K562 (cell line): Measurements from ENCODE around the gene FOXM1. TPM values are rescaled to one million over a fixed set of nuclear protein-coding genes. Genes with fewer than 3 reads are reported as not detected.

Experiments
- DNMT1 ChIP-seq: fragments of 450-650 bp; IDR thresholded peaks from 2 replicates; pipeline ENCODE4 v1.6.1; 2016; ENCODE audit warnings: antibody characterized with exemption, mild to moderate bottlenecking
- ELF4 ChIP-seq: fragments of 450-650 bp; formaldehyde crosslinking; IDR thresholded peaks from 2 replicates; pipeline ENCODE4 v1.4.0; 2022; ENCODE audit warnings: missing genetic modification characterization
- EP300 ChIP-seq: IDR thresholded peaks from 2 replicates; pipeline ENCODE4 v1.6.1; 2012; ENCODE audit warnings: low read length, improper control_type of control experiment
- HIVEP1 ChIP-seq: fragments of 250-450 bp; sonication (Bioruptor Pico); IDR thresholded peaks from 2 replicates; pipeline ENCODE4 v1.4.0; 2020; ENCODE audit warnings: mild to moderate bottlenecking
- JUN ChIP-seq, 2 experiments: sonication (generic) in 1 of 2; formaldehyde crosslinking in 1 of 2; IDR thresholded peaks; 2 replicates each; pipeline versions ENCODE4 v1.6.1 to v1.8.0; 2012 to 2022; ENCODE audit warnings: borderline replicate concordance in 2 of 2, mild to moderate bottlenecking in 2 of 2, improper control_type of control experiment in 1 of 2, low read depth in 1 of 2, low read length in 1 of 2, missing genetic modification reagents in 1 of 2
- KLF13 ChIP-seq: fragments of 450-650 bp; IDR thresholded peaks from 2 replicates; pipeline ENCODE4 v1.6.1; 2016; ENCODE audit warnings: missing genetic modification characterization, low read depth, mild to moderate bottlenecking, missing compliant biosample characterization, moderate library complexity, borderline replicate concordance
- MEF2D ChIP-seq: conservative IDR thresholded peaks from 2 replicates; pipeline ENCODE4 v1.6.1; 2016; ENCODE audit warnings: low read depth, missing genetic modification characterization, missing compliant biosample characterization
- NCOA4 ChIP-seq: fragments of 450-650 bp; IDR thresholded peaks from 2 replicates; pipeline ENCODE4 v1.6.1; 2018; ENCODE audit warnings: mild to moderate bottlenecking; ENCODE audit not compliant: partially characterized antibody
- POLR2H ChIP-seq: IDR thresholded peaks from 2 replicates; pipeline ENCODE4 v1.6.1; 2016; ENCODE audit warnings: missing genetic modification characterization, low read depth, mild to moderate bottlenecking, control low read depth, missing compliant biosample characterization, moderate library complexity
- SMARCA5 ChIP-seq: fragments of 450-650 bp; IDR thresholded peaks from 2 replicates; pipeline ENCODE4 v1.6.1; 2016
- SP2 ChIP-seq: IDR thresholded peaks from 2 replicates; pipeline ENCODE4 v1.6.1; 2011; ENCODE audit warnings: mild to moderate bottlenecking, low read depth, low read length, moderate library complexity; ENCODE audit not compliant: poor library complexity, severe bottlenecking; ENCODE audit errors: extremely low read depth
- TBP ChIP-seq: optimal IDR thresholded peaks from 2 replicates; pipeline ENCODE3; 2011; ENCODE audit warnings: low read depth, low read length, improper control_type of control experiment
- TCF7L2 ChIP-seq: fragments of 150-350 bp; IDR thresholded peaks from 2 replicates; pipeline ENCODE4 v1.6.1; 2016; ENCODE audit warnings: low read depth, mild to moderate bottlenecking, low read length, moderate library complexity
- ZNF324 ChIP-seq: fragments of 250-450 bp; sonication (Bioruptor Pico); IDR thresholded peaks from 2 replicates; pipeline ENCODE4 v1.4.0; 2020; ENCODE audit warnings: mild to moderate bottlenecking
- ZNF431 ChIP-seq: sonication (generic); formaldehyde crosslinking; IDR thresholded peaks from 2 replicates; pipeline ENCODE4 v1.8.0; 2022; ENCODE audit warnings: mild to moderate bottlenecking, missing genetic modification reagents
- polyA plus RNA-seq, 8 experiments: library from polyadenylated mRNA; depleted of rRNA in 4 of 8; stranded (reverse) in 5 of 8; unstranded in 3 of 8; fragments of >200 nt; fragmentation: Nextera tagmentation in 2 of 8; fragmentation: Illumina TruSeq in 1 of 8; extraction: Ambion mirVana in 2 of 8; extraction: Trizol in 1 of 8; gene quantifications; 2 replicates each; pipeline versions ENCODE4 v1.2.1 to v1.2.3, GENCODE V29; 2011 to 2014; ENCODE audit warnings: inconsistent platforms in 1 of 8, missing spikeins in 1 of 8
- total RNA-seq, 7 experiments: library from RNA; depleted of rRNA in 6 of 7; stranded (reverse); fragments of >200 nt in 6 of 7; fragmentation: Illumina TruSeq in 2 of 7; extraction: Trizol in 2 of 7; gene quantifications; 2 replicates each; pipeline versions ENCODE4 v1.2.1 to v1.2.3, GENCODE V29; 2011 to 2021; ENCODE audit warnings: low replicate concordance in 1 of 7
- TF ChIP-seq, protein P1 (sequence below): fragments of 250-450 bp; sonication (Bioruptor Pico); IDR thresholded peaks from 2 replicates; pipeline ENCODE4 v1.4.0; 2020; ENCODE audit warnings: mild to moderate bottlenecking, moderate library complexity, borderline replicate concordance
- TF ChIP-seq, protein P2 (sequence below): fragments of 250-450 bp; sonication (Bioruptor Pico); IDR thresholded peaks from 2 replicates; pipeline ENCODE4 v1.5.0; 2021
- TF ChIP-seq, protein P3 (sequence below): fragments of 450-650 bp; IDR thresholded peaks from 2 replicates; pipeline ENCODE4 v1.6.1; 2016; ENCODE audit warnings: antibody characterized with exemption
- TF ChIP-seq, protein P4 (sequence below): fragments of 450-650 bp; IDR thresholded peaks from 2 replicates; pipeline ENCODE4 v1.6.1; 2018; ENCODE audit not compliant: partially characterized antibody

The FOXM1 gene
- total and polyA plus RNA-seq, 9 of the 15 experiments (the other 6 are each of a cell fraction or from before 2014, with no cell fraction given), result 8.9 to 46.9 (median 17.2) TPM

DNA sequence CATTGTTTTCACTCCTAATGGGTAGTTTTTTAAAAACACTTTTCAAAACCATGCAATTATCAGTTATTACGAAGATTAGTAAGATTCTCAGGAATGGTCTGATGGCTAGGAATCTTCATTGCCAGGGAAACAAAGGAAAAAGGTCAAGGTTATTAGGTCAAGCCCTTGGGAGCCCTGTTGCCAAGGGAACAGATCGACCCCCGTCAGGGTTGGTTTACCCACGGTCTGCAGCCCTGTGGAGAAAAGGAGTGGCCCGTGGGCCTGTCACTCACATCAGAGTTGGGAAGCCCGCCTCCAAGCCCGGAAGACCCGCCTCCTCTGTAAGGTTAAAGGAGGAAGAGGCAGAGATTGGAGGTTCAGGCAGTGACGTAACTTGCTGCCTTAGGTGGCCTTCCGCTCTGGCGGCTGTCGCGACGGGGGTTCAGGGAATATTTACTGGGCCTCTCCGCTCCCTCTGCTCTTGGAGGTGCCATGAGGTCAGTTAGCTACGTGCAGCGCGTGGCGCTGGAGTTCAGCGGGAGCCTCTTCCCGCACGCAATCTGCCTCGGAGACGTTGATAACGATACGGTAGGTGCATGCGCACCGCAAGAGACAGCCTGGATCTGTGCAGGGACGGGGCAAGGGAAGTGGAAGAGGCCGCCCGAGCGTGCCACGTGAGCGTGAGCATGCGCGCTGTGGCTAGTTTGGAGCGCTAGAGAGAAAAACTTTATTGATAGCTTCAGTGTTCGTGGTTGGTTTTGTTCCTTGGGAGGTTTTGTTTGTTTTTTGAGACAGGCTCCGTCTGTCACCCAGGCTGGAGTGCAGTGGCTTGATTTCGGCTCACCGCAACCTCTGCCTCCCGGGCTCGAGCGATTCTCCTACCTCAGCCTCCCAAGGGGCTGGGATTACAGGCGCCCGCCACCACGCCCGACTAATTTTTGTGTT is 64.4 kb downstream of the FOXM1 start, which contains the start of gene ITFG2 (continued):
- TF ChIP-seq ZNF324 (CRISPR knock-in tag) (no peak), KLF13 (tag) (no peak), POLR2H (tag) (peak; percentile 73), MEF2D (tag) (no peak), SP2 (peak; percentile 67), ELF4 (no peak), TCF7L2 (no peak), HIVEP1 (CRISPR knock-in tag) (no peak), TBP (peak; percentile 80), DNMT1 (no peak), NCOA4 (no peak), ZNF431 (CRISPR knock-in tag) (peak; percentile 41; the same call in 1 of the 2 replicates), JUN (IDR thresholded peaks at IDR 0.05; ENCODE audit: borderline replicate concordance, low read depth, low read length) (peak; percentile 39; the same call in 1 of the 2 replicates), JUN (CRISPR knock-in tag; IDR thresholded peaks at IDR 0.05; ENCODE audit: borderline replicate concordance) (no peak), EP300 (no peak), SMARCA5 (no peak)
- TF ChIP-seq, protein P1, sequence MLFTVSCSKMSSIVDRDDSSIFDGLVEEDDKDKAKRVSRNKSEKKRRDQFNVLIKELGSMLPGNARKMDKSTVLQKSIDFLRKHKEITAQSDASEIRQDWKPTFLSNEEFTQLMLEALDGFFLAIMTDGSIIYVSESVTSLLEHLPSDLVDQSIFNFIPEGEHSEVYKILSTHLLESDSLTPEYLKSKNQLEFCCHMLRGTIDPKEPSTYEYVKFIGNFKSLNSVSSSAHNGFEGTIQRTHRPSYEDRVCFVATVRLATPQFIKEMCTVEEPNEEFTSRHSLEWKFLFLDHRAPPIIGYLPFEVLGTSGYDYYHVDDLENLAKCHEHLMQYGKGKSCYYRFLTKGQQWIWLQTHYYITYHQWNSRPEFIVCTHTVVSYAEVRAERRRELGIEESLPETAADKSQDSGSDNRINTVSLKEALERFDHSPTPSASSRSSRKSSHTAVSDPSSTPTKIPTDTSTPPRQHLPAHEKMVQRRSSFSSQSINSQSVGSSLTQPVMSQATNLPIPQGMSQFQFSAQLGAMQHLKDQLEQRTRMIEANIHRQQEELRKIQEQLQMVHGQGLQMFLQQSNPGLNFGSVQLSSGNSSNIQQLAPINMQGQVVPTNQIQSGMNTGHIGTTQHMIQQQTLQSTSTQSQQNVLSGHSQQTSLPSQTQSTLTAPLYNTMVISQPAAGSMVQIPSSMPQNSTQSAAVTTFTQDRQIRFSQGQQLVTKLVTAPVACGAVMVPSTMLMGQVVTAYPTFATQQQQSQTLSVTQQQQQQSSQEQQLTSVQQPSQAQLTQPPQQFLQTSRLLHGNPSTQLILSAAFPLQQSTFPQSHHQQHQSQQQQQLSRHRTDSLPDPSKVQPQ (CRISPR knock-in tag), result no peak
- TF ChIP-seq, protein P2, sequence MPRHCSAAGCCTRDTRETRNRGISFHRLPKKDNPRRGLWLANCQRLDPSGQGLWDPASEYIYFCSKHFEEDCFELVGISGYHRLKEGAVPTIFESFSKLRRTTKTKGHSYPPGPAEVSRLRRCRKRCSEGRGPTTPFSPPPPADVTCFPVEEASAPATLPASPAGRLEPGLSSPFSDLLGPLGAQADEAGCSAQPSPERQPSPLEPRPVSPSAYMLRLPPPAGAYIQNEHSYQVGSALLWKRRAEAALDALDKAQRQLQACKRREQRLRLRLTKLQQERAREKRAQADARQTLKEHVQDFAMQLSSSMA, result no peak
- TF ChIP-seq, protein P3, sequence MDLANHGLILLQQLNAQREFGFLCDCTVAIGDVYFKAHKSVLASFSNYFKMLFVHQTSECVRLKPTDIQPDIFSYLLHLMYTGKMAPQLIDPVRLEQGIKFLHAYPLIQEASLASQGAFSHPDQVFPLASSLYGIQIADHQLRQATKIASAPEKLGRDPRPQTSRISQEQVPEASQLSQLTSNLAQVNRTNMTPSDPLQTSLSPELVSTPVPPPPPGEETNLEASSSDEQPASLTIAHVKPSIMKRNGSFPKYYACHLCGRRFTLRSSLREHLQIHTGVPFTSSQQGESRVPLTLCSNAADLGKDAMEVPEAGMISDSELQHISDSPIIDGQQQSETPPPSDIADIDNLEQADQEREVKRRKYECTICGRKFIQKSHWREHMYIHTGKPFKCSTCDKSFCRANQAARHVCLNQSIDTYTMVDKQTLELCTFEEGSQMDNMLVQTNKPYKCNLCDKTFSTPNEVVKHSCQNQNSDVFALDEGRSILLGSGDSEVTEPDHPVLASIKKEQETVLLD, result peak; percentile 94
- TF ChIP-seq, protein P4, sequence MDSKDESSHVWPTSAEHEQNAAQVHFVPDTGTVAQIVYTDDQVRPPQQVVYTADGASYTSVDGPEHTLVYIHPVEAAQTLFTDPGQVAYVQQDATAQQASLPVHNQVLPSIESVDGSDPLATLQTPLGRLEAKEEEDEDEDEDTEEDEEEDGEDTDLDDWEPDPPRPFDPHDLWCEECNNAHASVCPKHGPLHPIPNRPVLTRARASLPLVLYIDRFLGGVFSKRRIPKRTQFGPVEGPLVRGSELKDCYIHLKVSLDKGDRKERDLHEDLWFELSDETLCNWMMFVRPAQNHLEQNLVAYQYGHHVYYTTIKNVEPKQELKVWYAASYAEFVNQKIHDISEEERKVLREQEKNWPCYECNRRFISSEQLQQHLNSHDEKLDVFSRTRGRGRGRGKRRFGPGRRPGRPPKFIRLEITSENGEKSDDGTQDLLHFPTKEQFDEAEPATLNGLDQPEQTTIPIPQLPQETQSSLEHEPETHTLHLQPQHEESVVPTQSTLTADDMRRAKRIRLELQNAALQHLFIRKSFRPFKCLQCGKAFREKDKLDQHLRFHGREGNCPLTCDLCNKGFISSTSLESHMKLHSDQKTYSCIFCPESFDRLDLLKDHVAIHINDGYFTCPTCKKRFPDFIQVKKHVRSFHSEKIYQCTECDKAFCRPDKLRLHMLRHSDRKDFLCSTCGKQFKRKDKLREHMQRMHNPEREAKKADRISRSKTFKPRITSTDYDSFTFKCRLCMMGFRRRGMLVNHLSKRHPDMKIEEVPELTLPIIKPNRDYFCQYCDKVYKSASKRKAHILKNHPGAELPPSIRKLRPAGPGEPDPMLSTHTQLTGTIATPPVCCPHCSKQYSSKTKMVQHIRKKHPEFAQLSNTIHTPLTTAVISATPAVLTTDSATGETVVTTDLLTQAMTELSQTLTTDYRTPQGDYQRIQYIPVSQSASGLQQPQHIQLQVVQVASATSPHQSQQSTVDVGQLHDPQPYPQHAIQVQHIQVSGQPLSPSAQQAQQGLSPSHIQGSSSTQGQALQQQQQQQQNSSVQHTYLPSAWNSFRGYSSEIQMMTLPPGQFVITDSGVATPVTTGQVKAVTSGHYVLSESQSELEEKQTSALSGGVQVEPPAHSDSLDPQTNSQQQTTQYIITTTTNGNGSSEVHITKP, result peak; percentile 86
